Activated CD4-positive, alpha-beta T cell treated with anti-CD3 and anti-CD28 coated beads, Interleukin-2, amount 50 U/mL, for 48 hours (primary cell): ENCODE measurements around the gene PRIM1.
"Not testable (repeated sequence)": the region's sequence is repeated elsewhere in the genome, so short reads cannot be mapped to it uniquely, and the experiment has no call there.

ENCODE experiments used
- DNase-seq, 2 experiments: peaks; one replicate each; pipeline ENCODE4 v3.0.0-alpha.2; 2020

PRIM1 gene

GRCh38 chr12:56759263-56759908 is 7.3 kb upstream of the PRIM1 start:
- DNase-seq = no peak

- DNase-seq = no peak
These were observed 6.7 kb upstream of the PRIM1 start for GRCh38 chr12:56758728-56759262.

GRCh38 chr12:56757971-56758370 is 5.8 kb upstream of the PRIM1 start:
- DNase-seq = not testable (repeated sequence)

- DNase-seq = no peak
These were observed 1.4 kb upstream of the PRIM1 start for GRCh38 chr12:56753566-56753965.

GRCh38 chr12:56750596-56750995 is 1.5 kb downstream of the PRIM1 start:
- DNase-seq = not testable (repeated sequence)

GRCh38 chr12:56749853-56750252 is 2.3 kb downstream of the PRIM1 start:
- DNase-seq = no peak

GRCh38 chr12:56749359-56749758 is 2.8 kb downstream of the PRIM1 start:
- no peak for DNase-seq

DNA sequence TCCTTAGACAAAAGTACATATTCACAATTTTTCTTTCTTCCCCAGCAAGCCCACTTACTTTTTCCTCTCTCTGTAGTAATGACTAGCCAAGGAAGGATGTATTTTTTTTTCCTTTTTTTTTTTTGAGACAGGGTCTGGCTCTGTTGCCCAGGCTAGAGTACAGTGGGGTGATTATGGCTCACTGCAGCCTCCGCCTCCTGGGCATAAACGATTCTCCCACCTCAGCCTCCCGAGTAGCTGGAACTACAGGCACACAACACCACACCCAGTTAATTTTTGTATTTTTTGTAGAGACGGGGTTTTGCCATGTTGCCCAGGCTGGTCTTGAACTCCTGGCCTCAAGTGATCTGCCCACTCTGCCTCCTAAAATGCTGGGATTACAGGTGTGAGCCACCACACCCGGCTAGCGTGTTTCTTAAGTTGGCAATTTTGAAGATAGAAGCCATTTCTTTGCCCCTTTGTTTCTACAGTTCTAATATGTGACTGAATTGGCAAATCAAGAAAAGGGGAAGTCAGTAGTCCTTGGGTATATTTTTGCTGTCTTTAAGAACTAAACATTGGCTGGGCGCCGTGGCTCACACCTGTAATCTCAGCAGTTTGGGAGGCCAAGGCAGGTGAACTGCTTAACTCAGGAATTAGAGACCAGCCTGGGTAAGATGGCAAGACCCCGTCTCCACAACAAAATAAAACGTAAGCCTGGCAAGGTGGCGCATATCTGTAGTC is 23.8 kb downstream of the PRIM1 start:
- DNase-seq = no peak

DNA sequence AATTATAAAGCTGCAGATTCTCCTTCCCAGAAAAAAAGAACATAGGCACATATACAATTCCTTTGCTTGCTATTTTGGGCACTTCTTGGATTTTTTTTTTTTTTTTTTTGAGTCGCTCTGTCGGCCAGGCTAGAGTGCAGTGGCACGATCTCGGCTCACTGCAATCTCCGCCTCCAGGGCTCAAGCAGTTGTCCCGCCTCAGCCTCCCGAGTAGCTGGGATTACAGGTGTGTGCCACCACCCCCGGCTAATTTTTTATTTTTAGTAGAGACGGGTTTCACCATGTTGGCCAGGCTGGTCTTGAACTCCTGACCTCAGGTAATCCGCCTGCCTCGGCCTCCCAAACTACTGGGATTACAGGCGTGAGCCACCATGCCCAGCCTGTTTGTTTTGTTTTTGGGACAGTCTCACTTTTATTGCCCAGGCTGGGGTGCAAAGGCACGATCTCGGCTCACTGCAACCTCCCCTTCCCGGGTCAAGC is 25.9 kb downstream of the PRIM1 start:
- not testable (repeated sequence) for DNase-seq

DNA sequence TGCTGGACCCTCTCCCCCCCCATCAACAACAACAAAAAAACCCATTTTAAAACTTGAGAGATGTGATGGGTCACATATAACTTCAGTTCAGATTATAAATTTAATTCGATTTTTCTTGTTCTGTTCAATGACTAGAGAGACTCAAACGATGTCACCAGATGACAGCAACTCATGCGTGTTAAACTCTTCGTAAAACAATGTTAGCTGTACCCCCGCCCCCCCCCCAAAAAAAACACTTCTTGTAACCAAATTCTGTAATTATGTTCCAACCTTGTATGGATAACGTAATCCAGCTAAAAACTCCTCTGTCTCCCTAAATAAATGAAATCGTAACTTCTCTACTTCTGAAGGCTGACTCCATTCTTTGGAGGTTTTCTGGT is 26.4 kb downstream of the PRIM1 start:
- DNase-seq = no peak

- DNase-seq = peak; percentile 99
These were observed 27.0 kb downstream of the PRIM1 start, which contains the start of gene NACA for GRCh38 chr12:56724972-56725722. Gene NACA, minus strand, starts transcription at chr12:56725299. Its CDS starts 778 bp downstream, at chr12:56724521.

DNA sequence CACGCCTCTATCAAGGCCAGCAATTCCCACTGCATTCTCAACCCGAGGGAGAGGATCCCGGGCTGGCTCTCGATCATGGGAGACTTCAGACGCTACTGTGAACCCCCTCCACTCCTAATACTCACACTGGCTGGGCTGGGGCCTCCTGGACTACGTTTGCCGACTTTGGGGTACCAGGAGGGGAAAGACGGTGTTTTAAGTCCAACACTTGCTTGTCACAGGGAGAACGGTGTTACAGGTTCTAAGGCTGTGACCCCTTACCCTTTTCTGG is 27.5 kb downstream of the PRIM1 start:
- DNase-seq = peak in 1 of 2 experiments; percentile 27

DNA sequence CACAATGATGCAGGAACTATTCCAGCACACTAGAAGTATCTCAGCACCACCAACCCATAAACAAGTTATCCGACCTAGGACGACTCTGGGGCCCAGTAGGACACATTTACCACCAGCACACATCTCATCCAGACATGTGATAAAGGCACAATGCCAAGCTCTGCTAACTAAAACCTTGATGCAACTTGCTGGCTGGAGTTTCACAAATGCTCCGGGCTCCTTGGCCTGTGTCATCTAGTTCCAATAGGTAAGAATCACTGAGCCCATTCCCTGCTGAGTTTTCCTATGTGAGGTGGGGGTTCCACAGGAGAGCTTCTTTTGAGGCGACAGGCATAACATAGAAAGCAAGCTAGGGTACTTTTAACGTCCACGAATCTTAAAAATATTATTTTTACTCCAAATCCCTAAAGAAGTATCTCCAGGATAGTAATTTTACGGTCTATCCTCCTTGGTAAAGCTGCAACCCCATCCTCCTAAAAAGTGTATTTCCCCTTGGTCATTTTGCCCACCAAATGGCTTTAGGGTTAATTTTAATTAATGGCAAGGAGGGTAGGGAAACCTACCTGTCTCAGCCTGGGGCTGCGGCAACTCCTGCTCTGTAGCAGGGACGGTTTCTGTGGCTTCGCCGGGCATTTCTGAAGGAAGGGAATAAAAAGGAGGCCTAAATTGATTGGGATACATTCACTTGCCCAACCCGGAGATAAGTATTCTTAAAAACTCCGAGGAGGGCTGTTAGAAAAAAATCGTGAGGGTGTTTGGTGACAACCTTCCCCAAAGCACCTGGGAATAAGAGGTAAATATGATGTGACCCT is 28.0 kb downstream of the PRIM1 start:
- peak in 1 of 2 experiments; percentile 19 for DNase-seq

- no peak for DNase-seq
These were observed 28.8 kb downstream of the PRIM1 start for GRCh38 chr12:56723352-56723751.

DNA sequence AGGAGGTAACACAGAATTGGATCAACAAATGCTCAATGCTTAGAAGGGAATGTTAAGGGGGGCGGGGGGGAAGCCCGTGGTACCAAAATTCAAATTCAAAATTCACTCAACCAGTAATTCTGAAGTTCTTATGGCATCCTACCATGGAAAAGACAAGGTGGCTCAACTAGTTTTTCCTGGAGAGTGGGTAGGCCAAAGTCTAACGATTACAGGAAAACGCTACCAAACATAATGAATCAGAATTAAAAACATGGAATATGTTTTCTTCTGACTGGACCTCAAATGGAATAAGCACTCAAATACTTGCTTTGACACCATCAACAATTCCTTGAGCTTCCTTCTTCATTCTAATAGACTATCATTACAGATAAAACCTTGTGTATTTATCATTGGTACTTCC is 29.3 kb downstream of the PRIM1 start:
- no peak for DNase-seq

DNA sequence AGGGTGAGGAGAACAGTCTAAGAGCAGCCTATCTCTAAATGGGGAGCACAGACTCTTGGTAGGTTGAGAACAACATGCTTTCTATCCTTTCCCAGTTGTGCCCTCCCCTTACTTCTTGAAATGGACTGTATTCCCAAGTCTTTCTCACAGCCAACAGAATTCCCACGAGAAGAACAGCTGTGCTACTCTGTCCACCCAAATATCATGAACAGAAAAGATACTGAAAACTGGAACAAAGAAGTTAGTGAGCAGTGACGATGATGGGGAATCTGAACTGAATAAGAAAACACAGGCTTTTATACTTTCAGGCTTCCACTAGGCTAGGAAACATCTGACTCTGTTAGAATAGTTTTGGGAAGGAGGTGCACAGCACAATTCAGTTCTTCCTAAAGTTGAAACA is 30.4 kb downstream of the PRIM1 start:
- DNase-seq = no peak

GRCh38 chr12:56721216-56721615 is 30.9 kb downstream of the PRIM1 start:
- DNase-seq = no peak

GRCh38 chr12:56720731-56721151 is 31.4 kb downstream of the PRIM1 start:
- no peak for DNase-seq

- no peak for DNase-seq
These were observed 33.1 kb downstream of the PRIM1 start for GRCh38 chr12:56719056-56719455.

- no peak for DNase-seq
These were observed 33.5 kb downstream of the PRIM1 start for GRCh38 chr12:56718636-56719035.

- DNase-seq = no peak
These were observed 34.0 kb downstream of the PRIM1 start for GRCh38 chr12:56718149-56718548.
